CD8-positive, alpha-beta memory T cell (primary cell): ENCODE results near the gene DNTTIP2. TPM values are rescaled to one million over a fixed set of nuclear protein-coding genes. Genes with fewer than 3 reads are reported as not detected.
"Not testable (repeated sequence)": the region's sequence is repeated elsewhere in the genome, so short reads cannot be mapped to it uniquely, and the experiment has no call there.

Source experiments
- CTCF ChIA-PET: fragments of 350-600 bp; sonication (Branson Sonifier 250); formaldehyde crosslinking; loops from one replicate; lab custom pipeline; 2021; ENCODE audit warnings: antibody characterized with exemption; lab: Charles Lee
- POLR2A ChIA-PET: fragments of 350-600 bp; sonication (Branson Sonifier 250); formaldehyde crosslinking; loops from one replicate; lab custom pipeline; 2021; ENCODE audit warnings: antibody characterized with exemption; lab: Charles Lee
- DNase-seq, 5 donors: peaks; one replicate each; pipeline versions ENCODE4 v3.0.0 to v3.0.0-alpha.2; 2020 to 2022; ENCODE audit warnings: mixed read lengths in 1 of 5
- H3K27ac ChIP-seq: one replicate; pipeline ENCODE4 v1.7.0; 2013; ENCODE audit warnings: low read depth, mild to moderate bottlenecking, low read length, moderate library complexity
- H3K27me3 ChIP-seq: 2 replicates; pipeline ENCODE4 v1.7.0; 2013; ENCODE audit warnings: low read length, mild to moderate bottlenecking; ENCODE audit not compliant: insufficient read depth, poor library complexity, severe bottlenecking
- H3K36me3 ChIP-seq: 2 replicates; pipeline ENCODE4 v1.7.0; 2013; ENCODE audit warnings: mild to moderate bottlenecking, low read length, moderate library complexity; ENCODE audit not compliant: insufficient read depth
- H3K4me1 ChIP-seq: 2 replicates; pipeline ENCODE4 v1.7.0; 2013; ENCODE audit warnings: mild to moderate bottlenecking, low read length, moderate library complexity; ENCODE audit not compliant: insufficient read depth
- H3K4me3 ChIP-seq: 2 replicates; pipeline ENCODE4 v1.7.0; 2013; ENCODE audit warnings: mild to moderate bottlenecking, low read length
- H3K9me3 ChIP-seq: 2 replicates; pipeline ENCODE4 v1.7.0; 2013; ENCODE audit warnings: mild to moderate bottlenecking, low read length
- H3K27ac Mint-ChIP-seq, 8 donors: one replicate each; pipeline ENCODE4 v1.8.0; 2020 to 2021; ENCODE audit warnings: mixed read lengths in 8 of 8, mild to moderate bottlenecking in 6 of 8, inconsistent platforms in 3 of 8, moderate library complexity in 3 of 8
- H3K27me3 Mint-ChIP-seq, 2 donors: one replicate each; pipeline ENCODE4 v1.8.0; 2020 to 2021; ENCODE audit warnings: mixed read lengths in 2 of 2, mild to moderate bottlenecking in 1 of 2, moderate library complexity in 1 of 2
- H3K36me3 Mint-ChIP-seq, 3 donors: one replicate each; pipeline ENCODE4 v1.8.0; 2020 to 2021; ENCODE audit warnings: mixed read lengths in 3 of 3, inconsistent platforms in 1 of 3, mild to moderate bottlenecking in 1 of 3
- H3K4me1 Mint-ChIP-seq, 3 donors: one replicate each; pipeline ENCODE4 v1.8.0; 2020 to 2021; ENCODE audit warnings: mixed read lengths in 3 of 3, inconsistent platforms in 1 of 3, mild to moderate bottlenecking in 1 of 3
- H3K4me3 Mint-ChIP-seq, 7 donors: one replicate each; pipeline ENCODE4 v1.8.0; 2020 to 2021; ENCODE audit warnings: mixed read lengths in 7 of 7, mild to moderate bottlenecking in 6 of 7, moderate library complexity in 4 of 7, inconsistent platforms in 2 of 7
- H3K9me3 Mint-ChIP-seq, 5 donors: one replicate each; pipeline ENCODE4 v1.8.0; 2020 to 2022; ENCODE audit warnings: mixed read lengths in 5 of 5, mild to moderate bottlenecking in 3 of 5, moderate library complexity in 2 of 5, inconsistent platforms in 1 of 5
- polyA plus RNA-seq: library from polyadenylated mRNA; unstranded; fragments of 300-500 nt; fragmentation: Illumina TruSeq; gene quantifications from one replicate; pipeline ENCODE4 v1.2.3, GENCODE V29; 2021
- total RNA-seq, 2 experiments: library from RNA; stranded (reverse); gene quantifications; one replicate each; pipeline ENCODE4 v1.2.3, GENCODE V29; 2021

Gene DNTTIP2
- total and polyA plus RNA-seq, 3 experiments from 2014 or later = 87.5 to 109 (median 100) TPM

DNA sequence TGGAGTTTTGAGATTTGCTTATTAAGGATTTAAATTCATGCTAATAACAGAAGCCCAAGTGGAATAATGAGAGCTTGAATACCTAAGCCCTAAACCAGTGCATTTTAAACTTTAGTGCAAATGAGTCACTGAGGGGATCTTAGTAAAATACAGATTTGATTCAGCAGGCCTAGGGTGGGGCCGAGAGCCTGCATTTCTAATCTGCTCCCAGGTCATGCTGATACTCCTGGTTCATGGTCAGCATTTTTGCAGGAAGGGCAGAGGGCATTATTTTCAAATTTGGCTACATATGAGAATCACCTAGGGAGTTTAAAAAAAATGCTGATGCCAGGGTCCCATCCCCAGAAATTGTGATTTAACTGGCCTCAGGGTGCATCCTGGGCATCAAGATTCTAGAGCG, 39.3 kb downstream of the DNTTIP2 start:
- CTCF ChIA-PET = no interaction called here
- H3K27me3 ChIP-seq = no peaks in the 10 kb centered on the region
- Mint-ChIP-seq H3K36me3 (peaks cover 2 to 13% (median 7%) of the 10 kb centered on the region in 3 donors), H3K4me3 (no peak overlapping the region), H3K27me3 (peaks cover 0 to 3% of the 10 kb centered on the region in 2 donors), H3K4me1 (peaks cover 6 to 7% (median 7%) of the 10 kb centered on the region in 3 donors), H3K9me3 (peaks cover 0 to 3% (median 0%) of the 10 kb centered on the region in 5 donors), H3K27ac (no peak overlapping the region)
- H3K4me1 ChIP-seq = peaks cover 10% of the 10 kb centered on the region
- H3K27ac ChIP-seq = no peak overlapping the region
- H3K9me3 ChIP-seq = no peaks in the 10 kb centered on the region
- POLR2A ChIA-PET = no interaction called here
- H3K36me3 ChIP-seq = no peaks in the 10 kb centered on the region
- DNase-seq = no peak
- no peak overlapping the region for H3K4me3 ChIP-seq

DNA sequence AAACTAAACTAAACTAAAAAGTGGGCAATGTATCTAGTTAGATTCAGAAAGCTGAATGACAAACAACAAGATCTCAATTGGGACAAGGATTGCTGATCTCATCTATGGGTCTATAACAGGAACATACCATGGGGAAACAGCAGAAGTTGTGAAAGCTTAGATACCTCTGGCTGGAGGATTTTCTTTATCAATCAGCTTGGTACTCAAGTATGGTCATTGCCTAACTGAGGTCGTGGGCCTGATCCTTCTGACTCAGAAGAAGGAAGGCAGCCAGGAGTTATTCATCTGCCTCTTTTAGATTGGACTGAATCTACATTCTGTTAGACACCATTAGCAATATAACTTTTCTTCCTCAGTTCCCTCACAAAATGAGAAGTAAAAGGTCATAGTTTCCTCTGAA, 39.7 kb downstream of the DNTTIP2 start:
- DNase-seq = no peak

DNA sequence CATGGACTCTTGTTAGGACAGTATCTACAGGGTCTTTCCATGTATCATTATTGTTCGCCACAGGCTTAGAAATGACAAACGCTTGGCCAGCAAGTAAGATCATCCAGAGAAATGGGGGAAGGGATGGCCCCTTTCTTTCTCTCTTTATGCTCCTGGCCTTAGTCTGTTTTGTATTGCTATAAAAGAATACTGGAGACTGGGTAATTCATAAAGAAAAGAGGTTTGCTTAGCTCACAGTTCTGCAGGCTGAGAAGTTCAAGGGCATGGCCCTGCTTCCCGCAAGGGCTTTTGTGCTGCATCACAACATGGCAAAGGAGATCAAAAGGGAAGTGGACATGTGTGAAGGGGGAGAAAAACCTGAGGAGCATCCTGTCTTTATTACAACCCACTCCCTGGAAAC, 41.0 kb downstream of the DNTTIP2 start:
- Mint-ChIP-seq H3K9me3 (peaks cover 1 to 19% (median 9%) of the 10 kb centered on the region in 5 donors), H3K36me3 (peaks cover 2 to 25% (median 9%) of the 10 kb centered on the region in 3 donors), H3K27ac (peak overlapping the region in 1 of 8 donors; percentile 7), H3K4me1 (no peaks in the 10 kb centered on the region), H3K27me3 (peaks cover 0 to 3% of the 10 kb centered on the region in 2 donors), H3K4me3 (no peak overlapping the region)
- Histone ChIP-seq H3K4me3 (no peak overlapping the region), H3K27me3 (no peaks in the 10 kb centered on the region), H3K4me1 (no peaks in the 10 kb centered on the region), H3K36me3 (no peaks in the 10 kb centered on the region), H3K9me3 (no peaks in the 10 kb centered on the region), H3K27ac (no peak overlapping the region)
- ChIA-PET POLR2A (no interaction called here), CTCF (no interaction called here)
- no peak for DNase-seq

More for the DNA sequence above, 39.7 kb downstream of the DNTTIP2 start:
- Histone ChIP-seq H3K4me1 (peaks cover 5% of the 10 kb centered on the region), H3K36me3 (no peaks in the 10 kb centered on the region), H3K27ac (no peak overlapping the region), H3K9me3 (no peaks in the 10 kb centered on the region), H3K27me3 (no peaks in the 10 kb centered on the region), H3K4me3 (no peak overlapping the region)
- peaks cover 2 to 17% (median 7%) of the 10 kb centered on the region in 3 donors for H3K36me3 Mint-ChIP-seq
- CTCF ChIA-PET = no interaction called here
- POLR2A ChIA-PET = interaction anchor here (0.6 kb wide), 1 partner anchor 686 kb away, joined by 3 read pairs; no protein-coding TSS in a partner anchor
- H3K4me3 Mint-ChIP-seq = no peak overlapping the region
- peaks cover 0 to 3% of the 10 kb centered on the region in 2 donors for H3K27me3 Mint-ChIP-seq
- no peak overlapping the region for H3K27ac Mint-ChIP-seq
- peaks cover 0 to 6% (median 3%) of the 10 kb centered on the region in 5 donors for H3K9me3 Mint-ChIP-seq
- H3K4me1 Mint-ChIP-seq = peaks cover 2 to 3% (median 3%) of the 10 kb centered on the region in 3 donors

DNA sequence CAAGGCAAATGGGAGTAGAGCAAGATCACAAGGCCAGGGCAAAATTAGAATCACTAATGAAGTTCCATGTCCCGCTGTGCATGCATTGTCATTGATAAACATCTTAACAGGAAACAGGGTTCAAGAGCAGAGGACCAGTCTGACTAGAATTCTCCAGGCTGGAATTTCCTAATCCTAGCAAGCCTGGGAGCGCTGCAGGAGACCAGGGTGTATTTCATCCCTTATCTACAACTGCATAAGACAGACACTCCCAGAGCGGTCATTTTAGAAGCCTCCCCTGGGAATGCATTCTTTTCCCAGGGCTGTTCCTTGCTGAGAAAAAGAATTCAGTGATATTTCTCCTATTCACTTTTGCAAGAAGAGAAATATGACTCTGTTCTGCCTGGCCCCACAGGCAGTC, 45.7 kb downstream of the DNTTIP2 start:
- H3K4me3 Mint-ChIP-seq, H3K27ac ChIP-seq, CTCF ChIA-PET, H3K27me3 Mint-ChIP-seq, POLR2A ChIA-PET, H3K4me3 ChIP-seq, H3K36me3 ChIP-seq, DNase-seq, H3K4me1 ChIP-seq, H3K4me1 Mint-ChIP-seq, H3K27ac Mint-ChIP-seq, H3K27me3 ChIP-seq, H3K9me3 ChIP-seq: not testable (repeated sequence)
- Mint-ChIP-seq H3K9me3 (peaks cover 5 to 28% (median 14%) of the 10 kb centered on the region in 5 donors), H3K36me3 (peaks cover 0 to 39% (median 9%) of the 10 kb centered on the region in 3 donors)

DNA sequence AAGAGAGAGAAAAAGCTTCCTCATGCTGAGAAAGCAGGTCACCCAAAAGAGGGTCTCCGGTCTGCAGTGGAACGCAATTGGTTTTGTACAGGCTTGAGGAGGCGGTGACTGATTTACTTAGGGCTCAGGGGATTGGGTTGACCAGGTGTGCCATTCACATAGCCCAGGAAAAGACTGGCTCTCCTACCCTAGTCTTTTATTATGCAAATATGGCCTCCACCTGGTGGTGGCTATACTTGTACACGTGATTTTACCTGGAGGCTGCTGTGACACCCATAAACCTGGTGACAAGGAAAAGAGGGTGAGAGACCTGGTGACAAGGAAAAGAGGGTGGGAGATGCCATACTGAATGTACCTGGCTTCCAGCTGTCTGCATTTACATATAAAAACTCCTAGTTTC, 49.9 kb downstream of the DNTTIP2 start:
- Histone ChIP-seq H3K9me3 (no peaks in the 10 kb centered on the region), H3K4me1 (no peaks in the 10 kb centered on the region), H3K27me3 (no peaks in the 10 kb centered on the region), H3K36me3 (no peaks in the 10 kb centered on the region), H3K27ac (no peak overlapping the region), H3K4me3 (no peak overlapping the region)
- peaks cover 0 to 19% (median 7%) of the 10 kb centered on the region in 3 donors for H3K36me3 Mint-ChIP-seq
- ChIA-PET POLR2A (no interaction called here), CTCF (interaction anchor here (0.9 to 1.4 kb wide), 2 partner anchors 14 to 200 kb away, joined by 3 to 4 read pairs; no protein-coding TSS in a partner anchor)
- H3K27me3 Mint-ChIP-seq = peaks cover 0 to 7% of the 10 kb centered on the region in 2 donors
- peaks cover 5 to 19% (median 11%) of the 10 kb centered on the region in 5 donors for H3K9me3 Mint-ChIP-seq
- H3K27ac Mint-ChIP-seq = no peak overlapping the region
- H3K4me3 Mint-ChIP-seq = no peak overlapping the region
- H3K4me1 Mint-ChIP-seq = no peaks in the 10 kb centered on the region
- no peak for DNase-seq

DNA sequence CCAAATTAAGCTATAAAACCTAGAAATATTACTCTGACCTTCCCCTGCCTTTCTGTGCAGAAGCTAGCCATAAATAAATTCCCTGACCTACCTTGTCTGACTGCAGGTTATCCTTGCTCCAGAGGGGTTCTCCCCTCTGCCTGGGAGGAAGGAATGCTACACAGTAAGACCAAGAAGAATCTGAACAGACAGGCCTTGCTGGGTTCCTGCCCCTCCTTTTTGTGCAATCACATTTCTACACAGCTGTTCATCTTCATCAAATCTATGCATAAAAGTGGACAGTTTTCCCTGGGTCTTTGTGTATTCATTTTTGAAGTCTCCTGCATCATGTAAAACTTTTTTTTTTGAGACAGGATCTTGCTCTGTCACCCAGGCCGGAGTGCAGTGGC, 50.6 kb downstream of the DNTTIP2 start:
- H3K36me3 ChIP-seq = no peaks in the 10 kb centered on the region
- Mint-ChIP-seq H3K4me1 (no peaks in the 10 kb centered on the region), H3K27ac (peak overlapping the region in 1 of 8 donors; percentile 6), H3K27me3 (peaks cover 0 to 7% of the 10 kb centered on the region in 2 donors), H3K4me3 (no peak overlapping the region), H3K9me3 (peaks cover 5 to 13% (median 9%) of the 10 kb centered on the region in 5 donors), H3K36me3 (peaks cover 0 to 17% (median 6%) of the 10 kb centered on the region in 3 donors)
- no peak overlapping the region for H3K4me3 ChIP-seq
- no peak for DNase-seq
- no peaks in the 10 kb centered on the region for H3K4me1 ChIP-seq
- ChIA-PET POLR2A (no interaction called here), CTCF (interaction anchor here (0.9 to 1.4 kb wide), 2 partner anchors 13 to 199 kb away, joined by 3 to 4 read pairs; no protein-coding TSS in a partner anchor)
- no peaks in the 10 kb centered on the region for H3K27me3 ChIP-seq
- H3K9me3 ChIP-seq = no peaks in the 10 kb centered on the region
- H3K27ac ChIP-seq = no peak overlapping the region

DNA sequence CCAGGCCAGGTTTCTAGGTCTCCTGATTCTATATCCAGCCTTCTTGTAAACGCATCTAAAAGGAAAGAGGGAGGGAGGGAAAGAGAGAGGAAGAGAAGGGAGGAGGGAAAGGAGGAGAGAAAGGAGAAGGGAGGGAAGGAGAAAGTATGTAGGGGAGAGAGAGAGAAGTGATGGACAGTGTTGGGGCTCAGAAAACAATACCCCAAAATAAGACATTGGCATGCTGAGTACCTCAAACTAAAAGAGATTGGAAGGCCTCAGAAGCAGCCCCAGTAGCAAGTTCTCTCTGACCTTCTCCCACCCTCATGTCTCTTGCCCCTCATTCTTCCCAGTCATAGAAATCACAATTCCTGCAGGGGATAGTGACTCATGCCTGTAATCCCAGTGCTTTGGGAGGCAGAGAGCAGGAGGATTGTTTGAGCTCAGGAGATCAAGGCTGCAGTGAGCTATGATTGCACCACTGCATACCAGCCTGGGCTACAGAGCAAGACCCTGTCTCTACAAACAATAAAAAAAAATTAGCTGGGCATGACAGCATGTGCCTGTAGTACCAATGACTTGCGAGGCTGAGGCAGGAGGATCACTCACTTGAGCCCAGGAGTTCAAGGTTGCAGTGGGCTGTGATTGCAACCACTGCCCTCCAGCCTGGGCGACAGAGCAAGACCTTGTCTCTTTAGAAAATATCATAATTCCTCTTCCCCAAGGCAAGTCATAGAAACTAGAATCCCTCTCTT, 51.2 kb downstream of the DNTTIP2 start:
- no peaks in the 10 kb centered on the region for H3K4me1 Mint-ChIP-seq
- ChIA-PET CTCF (interaction anchor here (0.9 to 1.4 kb wide), 2 partner anchors 13 to 198 kb away, joined by 3 to 4 read pairs; no protein-coding TSS in a partner anchor), POLR2A (no interaction called here)
- DNase-seq = no peak
- no peaks in the 10 kb centered on the region for H3K4me1 ChIP-seq
- H3K27me3 Mint-ChIP-seq = peaks cover 0 to 5% of the 10 kb centered on the region in 2 donors
- H3K36me3 ChIP-seq = no peaks in the 10 kb centered on the region
- H3K4me3 ChIP-seq = no peak overlapping the region
- H3K4me3 Mint-ChIP-seq = no peak overlapping the region
- H3K27ac ChIP-seq = no peak overlapping the region
- no peaks in the 10 kb centered on the region for H3K27me3 ChIP-seq
- H3K9me3 Mint-ChIP-seq = peaks cover 0 to 7% (median 3%) of the 10 kb centered on the region in 5 donors
- no peaks in the 10 kb centered on the region for H3K9me3 ChIP-seq
- peaks cover 0 to 12% (median 6%) of the 10 kb centered on the region in 3 donors for H3K36me3 Mint-ChIP-seq
- peak overlapping the region in 1 of 8 donors; percentile 70 for H3K27ac Mint-ChIP-seq

DNA sequence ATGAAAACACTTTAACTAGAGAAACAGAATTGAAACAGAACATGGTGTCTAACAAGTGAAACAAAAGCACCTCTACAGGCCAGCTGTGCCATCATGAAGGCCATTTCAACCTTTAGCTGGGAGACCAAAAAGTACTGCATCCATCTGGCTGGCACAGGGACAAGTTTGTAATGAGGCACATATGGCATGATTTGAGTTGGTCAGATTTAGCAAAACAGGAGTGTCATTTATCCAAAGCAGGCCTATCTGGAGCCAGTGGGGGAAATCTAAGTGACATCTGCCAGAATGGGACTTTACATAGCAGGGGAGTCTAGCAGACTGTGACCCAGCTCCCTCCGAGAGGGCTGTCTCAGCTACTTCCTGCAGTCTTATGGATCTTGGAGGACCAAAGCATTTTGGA, 51.9 kb downstream of the DNTTIP2 start:
- Histone ChIP-seq H3K27me3 (no peaks in the 10 kb centered on the region), H3K4me1 (no peaks in the 10 kb centered on the region), H3K27ac (no peak overlapping the region), H3K36me3 (no peaks in the 10 kb centered on the region), H3K4me3 (no peak overlapping the region), H3K9me3 (no peaks in the 10 kb centered on the region)
- Mint-ChIP-seq H3K36me3 (peaks cover 0 to 10% (median 6%) of the 10 kb centered on the region in 3 donors), H3K27me3 (peaks cover 0 to 3% of the 10 kb centered on the region in 2 donors), H3K4me1 (no peaks in the 10 kb centered on the region), H3K4me3 (no peak overlapping the region), H3K27ac (no peak overlapping the region), H3K9me3 (peaks cover 0 to 6% (median 0%) of the 10 kb centered on the region in 5 donors)
- ChIA-PET CTCF (interaction anchor here (0.6 kb wide), 1 partner anchor 246 kb away, joined by 3 read pairs; no protein-coding TSS in a partner anchor), POLR2A (no interaction called here)
- DNase-seq = no peak
